Natural killer cell (primary cell): ENCODE measurements around the gene POMT2. TPM values are rescaled to one million over a fixed set of nuclear protein-coding genes. Genes with fewer than 3 reads are reported as not detected.

ENCODE experiments used
- ATAC-seq, 3 donors: fragments of 150-1000 bp in 2 of 3; fragments of 200-7000 bp in 1 of 3; cut with Tn5 transposase; 1 replicate in 1 of 3; 2 replicates in 2 of 3; pipeline ENCODE4 v1.10.0; 2021; ENCODE audit warnings: mild to moderate bottlenecking in 2 of 3, moderate library complexity in 2 of 3
- DNase-seq, 2 donors: peaks; one replicate each; pipeline versions ENCODE4 v3.0.0 to v3.0.0-alpha.2; 2013 to 2021; ENCODE audit warnings: mixed read lengths in 1 of 2
- H3K27ac ChIP-seq: one replicate; pipeline ENCODE4 v1.5.1; 2013; ENCODE audit warnings: mild to moderate bottlenecking, low read length
- H3K27me3 ChIP-seq: one replicate; pipeline ENCODE4 v1.6.1; 2013; ENCODE audit warnings: low read length; ENCODE audit not compliant: control insufficient read depth, insufficient read depth
- H3K36me3 ChIP-seq: one replicate; pipeline ENCODE4 v1.6.1; 2013; ENCODE audit warnings: low read length; ENCODE audit not compliant: control insufficient read depth, insufficient read depth
- H3K4me1 ChIP-seq: one replicate; pipeline ENCODE4 v1.6.1; 2013; ENCODE audit warnings: low read length; ENCODE audit not compliant: control insufficient read depth, insufficient read depth
- H3K4me3 ChIP-seq: one replicate; pipeline ENCODE4 v1.5.1; 2013; ENCODE audit warnings: low read length
- H3K9me3 ChIP-seq: one replicate; pipeline ENCODE4 v1.6.1; 2013; ENCODE audit warnings: low read length; ENCODE audit not compliant: control insufficient read depth, insufficient read depth
- H3K27ac Mint-ChIP-seq, 2 donors: one replicate each; pipeline ENCODE4 v1.8.0; 2022; ENCODE audit warnings: mild to moderate bottlenecking in 2 of 2, mixed read lengths in 2 of 2, moderate library complexity in 1 of 2
- H3K27me3 Mint-ChIP-seq, 2 donors: one replicate each; pipeline ENCODE4 v1.8.0; 2022; ENCODE audit warnings: low read depth in 2 of 2, mixed read lengths in 2 of 2
- H3K36me3 Mint-ChIP-seq: one replicate; pipeline ENCODE4 v1.8.0; 2022; ENCODE audit warnings: mixed read lengths
- H3K4me1 Mint-ChIP-seq, 2 donors: one replicate each; pipeline ENCODE4 v1.8.0; 2022; ENCODE audit warnings: mixed read lengths in 2 of 2
- H3K4me3 Mint-ChIP-seq: one replicate; pipeline ENCODE4 v1.8.0; 2022; ENCODE audit warnings: mild to moderate bottlenecking, moderate library complexity, mixed read lengths
- H3K9me3 Mint-ChIP-seq, 2 donors: one replicate each; pipeline ENCODE4 v1.8.0; 2022; ENCODE audit warnings: mixed read lengths in 2 of 2
- WGBS: methylation state at CpG from one replicate; pipeline ENCODE4 v1.1.7; 2013; ENCODE audit warnings: missing lambda C conversion rate; ENCODE audit not compliant: insufficient coverage; 5-methylcytosine and 5-hydroxymethylcytosine counted together
- intact Hi-C: fragments of 100-400 bp; cut with micrococcal nuclease; formaldehyde crosslinking; loops from one replicate; pipeline ENCODE4 v1.14.2; 2022
- total RNA-seq, 4 donors: library from RNA; stranded (reverse); fragments of 120-200 nt in 1 of 4; gene quantifications; one replicate each; pipeline versions ENCODE4 v1.2.3 to v1.2.4, GENCODE V29; 2013 to 2022
- TF ChIP-seq, protein P1 (sequence below): fragments of 200-600 bp; IDR thresholded peaks from one replicate; pipeline ENCODE4 v1.8.0; 2022; ENCODE audit warnings: antibody characterized with exemption

Gene POMT2
- total RNA-seq, 3 donors from 2014 or later (not counting 1 experiment from before 2014, with no cell fraction given) = 6.7 to 10.9 (median 8.6) TPM

DNA sequence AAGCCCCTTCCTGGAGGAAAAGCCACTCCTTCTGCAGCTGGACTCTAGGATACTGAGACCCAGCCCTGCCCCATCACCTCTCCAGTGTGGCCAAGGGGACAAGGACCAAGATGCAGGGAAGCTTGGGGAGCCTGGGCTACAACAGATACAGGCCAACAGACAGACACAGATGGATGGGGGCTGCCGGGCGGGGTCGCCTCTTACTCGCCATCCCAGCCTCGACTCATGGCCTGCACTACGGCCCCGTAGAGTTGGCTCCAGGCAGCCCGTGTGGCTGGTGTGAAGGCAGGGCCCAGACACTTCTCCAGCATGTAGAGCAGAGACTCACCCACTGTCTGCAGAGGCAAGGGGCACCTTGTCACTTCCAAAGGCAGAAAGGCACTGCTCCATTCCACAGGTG, 54.3 kb downstream of the POMT2 start:
- WGBS = 95% methylated on average over 8 of the region's 8 CpGs
- no peak overlapping the region for H3K4me3 ChIP-seq
- H3K27ac Mint-ChIP-seq = no peak overlapping the region
- no peak overlapping the region for H3K4me3 Mint-ChIP-seq
- peaks cover 7% of the 10 kb centered on the region for H3K27me3 ChIP-seq
- TF ChIP-seq, protein P1, sequence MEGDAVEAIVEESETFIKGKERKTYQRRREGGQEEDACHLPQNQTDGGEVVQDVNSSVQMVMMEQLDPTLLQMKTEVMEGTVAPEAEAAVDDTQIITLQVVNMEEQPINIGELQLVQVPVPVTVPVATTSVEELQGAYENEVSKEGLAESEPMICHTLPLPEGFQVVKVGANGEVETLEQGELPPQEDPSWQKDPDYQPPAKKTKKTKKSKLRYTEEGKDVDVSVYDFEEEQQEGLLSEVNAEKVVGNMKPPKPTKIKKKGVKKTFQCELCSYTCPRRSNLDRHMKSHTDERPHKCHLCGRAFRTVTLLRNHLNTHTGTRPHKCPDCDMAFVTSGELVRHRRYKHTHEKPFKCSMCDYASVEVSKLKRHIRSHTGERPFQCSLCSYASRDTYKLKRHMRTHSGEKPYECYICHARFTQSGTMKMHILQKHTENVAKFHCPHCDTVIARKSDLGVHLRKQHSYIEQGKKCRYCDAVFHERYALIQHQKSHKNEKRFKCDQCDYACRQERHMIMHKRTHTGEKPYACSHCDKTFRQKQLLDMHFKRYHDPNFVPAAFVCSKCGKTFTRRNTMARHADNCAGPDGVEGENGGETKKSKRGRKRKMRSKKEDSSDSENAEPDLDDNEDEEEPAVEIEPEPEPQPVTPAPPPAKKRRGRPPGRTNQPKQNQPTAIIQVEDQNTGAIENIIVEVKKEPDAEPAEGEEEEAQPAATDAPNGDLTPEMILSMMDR = no peak
- H3K9me3 ChIP-seq = no peaks in the 10 kb centered on the region
- intact Hi-C loops = no loop called here
- no peak for ATAC-seq
- H3K27me3 Mint-ChIP-seq = peaks cover 24 to 42% of the 10 kb centered on the region in 2 donors
- no peaks in the 10 kb centered on the region for H3K4me1 ChIP-seq
- H3K27ac ChIP-seq = no peak overlapping the region
- H3K36me3 Mint-ChIP-seq = no peaks in the 10 kb centered on the region
- no peak for DNase-seq
- H3K36me3 ChIP-seq = no peaks in the 10 kb centered on the region
- no peaks in the 10 kb centered on the region for H3K9me3 Mint-ChIP-seq
- H3K4me1 Mint-ChIP-seq = no peaks in the 10 kb centered on the region

DNA sequence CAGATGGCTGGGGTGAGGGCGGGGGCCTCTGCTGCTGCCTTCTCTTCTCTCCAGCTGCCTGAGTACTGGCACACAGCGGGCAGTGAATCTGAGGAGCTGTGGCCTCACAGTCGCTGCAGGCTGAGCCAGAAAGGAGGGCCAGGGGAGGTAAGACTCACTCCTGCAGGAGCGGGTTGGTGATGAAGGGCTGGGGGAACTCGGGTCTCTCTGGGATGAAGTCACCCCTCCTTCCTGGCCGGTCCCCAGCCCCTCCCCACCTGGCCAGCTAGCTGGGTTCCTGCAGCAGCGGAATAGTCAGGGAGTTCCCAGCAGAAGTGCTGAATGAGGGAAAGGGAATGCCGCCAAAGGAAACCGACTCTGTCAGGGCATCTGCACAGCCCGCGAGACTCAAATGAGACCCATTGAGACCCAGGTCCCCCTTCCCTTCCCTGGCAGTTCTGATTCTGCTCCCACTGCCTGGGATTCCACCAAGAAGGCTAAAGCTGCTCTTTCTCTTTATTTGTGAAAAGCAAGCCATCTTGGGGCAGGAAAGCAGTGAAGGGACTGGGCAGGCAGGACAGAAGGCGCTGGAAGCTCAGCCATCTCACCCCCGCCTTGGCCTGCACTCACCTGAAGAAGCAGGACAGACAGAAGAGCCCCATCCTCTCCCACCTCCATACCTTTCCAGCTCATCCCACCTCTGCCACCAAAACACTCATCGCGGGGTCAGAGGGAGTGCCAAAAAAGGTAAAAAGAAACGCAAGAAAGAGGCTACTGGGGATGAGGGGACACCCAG, 54.9 kb downstream of the POMT2 start:
- no peak for DNase-seq
- no peak for ATAC-seq
- no peak overlapping the region for H3K27ac ChIP-seq
- Mint-ChIP-seq H3K4me1 (no peaks in the 10 kb centered on the region), H3K27ac (no peak overlapping the region), H3K27me3 (peaks cover 27 to 43% of the 10 kb centered on the region in 2 donors), H3K4me3 (no peak overlapping the region), H3K36me3 (no peaks in the 10 kb centered on the region), H3K9me3 (no peaks in the 10 kb centered on the region)
- H3K4me3 ChIP-seq = no peak overlapping the region
- H3K9me3 ChIP-seq = no peaks in the 10 kb centered on the region
- TF ChIP-seq, protein P1 = no peak
- no peaks in the 10 kb centered on the region for H3K4me1 ChIP-seq
- peaks cover 5% of the 10 kb centered on the region for H3K27me3 ChIP-seq
- intact Hi-C loops = no loop called here
- H3K36me3 ChIP-seq = no peaks in the 10 kb centered on the region
- 90% methylated on average over 15 of the region's 16 CpGs for WGBS

DNA sequence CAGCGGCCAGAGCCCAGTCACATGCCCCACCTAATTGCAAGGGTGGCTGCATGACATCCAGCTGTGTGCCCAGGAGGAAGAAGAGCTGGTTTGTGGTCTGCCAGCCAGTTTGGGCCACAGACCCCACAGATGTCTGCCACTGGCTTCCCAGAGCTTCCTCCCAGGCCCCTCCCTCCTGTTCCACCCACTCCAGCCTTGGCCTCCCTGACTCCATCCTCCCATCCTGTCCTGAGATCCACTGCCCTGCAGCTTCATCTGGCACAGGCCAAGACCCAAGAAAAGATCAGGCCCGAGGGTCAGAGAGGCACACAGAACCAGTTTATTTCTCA, 55.5 kb downstream of the POMT2 start:
- TF ChIP-seq, protein P1 = no peak

More for the DNA sequence above, 55.5 kb downstream of the POMT2 start:
- Mint-ChIP-seq H3K4me1 (no peaks in the 10 kb centered on the region), H3K27me3 (peaks cover 24 to 41% of the 10 kb centered on the region in 2 donors), H3K9me3 (no peaks in the 10 kb centered on the region), H3K27ac (no peak overlapping the region), H3K36me3 (no peaks in the 10 kb centered on the region), H3K4me3 (no peak overlapping the region)
- DNase-seq (no peak), ATAC-seq (no peak)
- H3K4me3 ChIP-seq = no peak overlapping the region
- intact Hi-C loops = no loop called here
- peaks cover 5% of the 10 kb centered on the region for H3K27me3 ChIP-seq
- H3K4me1 ChIP-seq = no peaks in the 10 kb centered on the region
- H3K27ac ChIP-seq = no peak overlapping the region
- no peaks in the 10 kb centered on the region for H3K36me3 ChIP-seq
- no peaks in the 10 kb centered on the region for H3K9me3 ChIP-seq
- 35% methylated on average over 2 of the region's 2 CpGs for WGBS
